HepG2 (cell line): Measurements from ENCODE around the gene PTS. TPM values are rescaled to one million over a fixed set of nuclear protein-coding genes. Genes with fewer than 3 reads are reported as not detected.
A peak's percentile ranks its signal among the peaks of the same experiment; 100 is the strongest.

Experiments used
- ARID5B ChIP-seq: IDR thresholded peaks from 2 replicates; pipeline ENCODE4 v1.4.0; 2020; ENCODE audit warnings: mild to moderate bottlenecking, missing genetic modification reagents
- BCLAF1 ChIP-seq: fragments of 450-650 bp; IDR thresholded peaks from 2 replicates; pipeline ENCODE4 v1.6.1; 2017; ENCODE audit warnings: mild to moderate bottlenecking
- CHD4 ChIP-seq: fragments of 200-600 bp; sonication (generic); IDR thresholded peaks from 2 replicates; pipeline ENCODE4 v1.7.0; 2017; ENCODE audit warnings: mild to moderate bottlenecking, low read length, borderline replicate concordance
- HNF1B ChIP-seq: sonication (generic); formaldehyde crosslinking; IDR thresholded peaks from 2 replicates; pipeline ENCODE4 v1.5.1; 2020; ENCODE audit warnings: mild to moderate bottlenecking, moderate library complexity, missing genetic modification reagents
- KDM5B ChIP-seq: sonication (generic); formaldehyde crosslinking; IDR thresholded peaks from 2 replicates; pipeline ENCODE4 v1.4.0; 2020; ENCODE audit warnings: missing genetic modification reagents, mild to moderate bottlenecking, borderline replicate concordance
- MED8 ChIP-seq: sonication (generic); formaldehyde crosslinking; IDR thresholded peaks from 2 replicates; pipeline ENCODE4 v1.8.1; 2023; ENCODE audit warnings: mild to moderate bottlenecking, missing genetic modification reagents; ENCODE audit not compliant: insufficient replicate concordance
- MEIS2 ChIP-seq: sonication (generic); formaldehyde crosslinking; IDR thresholded peaks from 2 replicates; pipeline ENCODE4 v1.9.0; 2021; ENCODE audit warnings: mild to moderate bottlenecking, missing genetic modification reagents
- NFRKB ChIP-seq: fragments of 450-650 bp; IDR thresholded peaks from 2 replicates; pipeline ENCODE4 v1.6.1; 2017
- PHF8 ChIP-seq: sonication (generic); formaldehyde crosslinking; IDR thresholded peaks from 2 replicates; pipeline ENCODE4 v1.5.0; 2020; ENCODE audit warnings: missing genetic modification reagents
- SP140L ChIP-seq: sonication (generic); formaldehyde crosslinking; IDR thresholded peaks from 2 replicates; pipeline ENCODE4 v1.4.0; 2020; ENCODE audit warnings: missing genetic modification reagents, borderline replicate concordance
- SRSF4 ChIP-seq: fragments of 200-400 bp; formaldehyde crosslinking; IDR thresholded peaks from one replicate; pipeline ENCODE4 v1.6.1; 2018; ENCODE audit warnings: mild to moderate bottlenecking, low read depth, low read length, moderate library complexity; ENCODE audit not compliant: poor library complexity, severe bottlenecking
- TCF7 ChIP-seq: sonication (generic); IDR thresholded peaks from 2 replicates; pipeline ENCODE4 v1.6.1; 2016; ENCODE audit warnings: antibody characterized with exemption, low read depth
- THAP8 ChIP-seq: sonication (generic); formaldehyde crosslinking; IDR thresholded peaks from 2 replicates; pipeline ENCODE4 v1.5.1; 2020; ENCODE audit warnings: missing genetic modification reagents, mild to moderate bottlenecking, borderline replicate concordance
- ZBTB37 ChIP-seq: sonication (generic); formaldehyde crosslinking; IDR thresholded peaks from 2 replicates; pipeline ENCODE4 v1.4.0; 2020; ENCODE audit warnings: mild to moderate bottlenecking, missing genetic modification reagents
- ZBTB7B ChIP-seq: sonication (generic); formaldehyde crosslinking; IDR thresholded peaks from 2 replicates; pipeline ENCODE4 v1.4.0; 2020; ENCODE audit warnings: missing genetic modification reagents
- ZKSCAN8 ChIP-seq: IDR thresholded peaks from 2 replicates; pipeline ENCODE4 v1.6.1; 2016; ENCODE audit warnings: borderline replicate concordance, missing genetic modification reagents, missing compliant biosample characterization
- ZNF567 ChIP-seq: sonication (generic); formaldehyde crosslinking; IDR thresholded peaks from 2 replicates; pipeline ENCODE4 v1.8.1; 2023; ENCODE audit warnings: mild to moderate bottlenecking, missing genetic modification reagents, borderline replicate concordance
- ZNF629 ChIP-seq: sonication (generic); formaldehyde crosslinking; conservative IDR thresholded peaks from 2 replicates; pipeline ENCODE4 v1.5.0; 2020; ENCODE audit warnings: missing genetic modification reagents
- ZSCAN22 ChIP-seq: sonication (generic); formaldehyde crosslinking; IDR thresholded peaks from 2 replicates; pipeline ENCODE4 v1.4.0; 2020; ENCODE audit warnings: mild to moderate bottlenecking, missing genetic modification reagents
- polyA plus RNA-seq, 8 experiments: library from polyadenylated mRNA; depleted of rRNA in 3 of 8; stranded (reverse) in 7 of 8; unstranded in 1 of 8; fragments of >200 nt; fragmentation: Illumina TruSeq in 4 of 8; extraction: Trizol in 4 of 8; gene quantifications; 2 replicates each; pipeline versions ENCODE4 v1.2.1 to v1.2.3, GENCODE V29; 2011 to 2016; ENCODE audit warnings: low read depth in 4 of 8, missing spikeins in 1 of 8, mixed read lengths in 1 of 8; ENCODE audit not compliant: insufficient read depth in 1 of 8
- total RNA-seq, 5 experiments: library from RNA; depleted of rRNA; stranded (reverse); fragments of >200 nt; fragmentation: Illumina TruSeq; extraction: Trizol; gene quantifications; 2 replicates each; pipeline ENCODE4 v1.2.3, GENCODE V29; 2016; ENCODE audit warnings: low read depth in 1 of 5

The PTS gene
- total and polyA plus RNA-seq, 2 of the 13 experiments (the other 11 are each of a cell fraction or from before 2014, with no cell fraction given): 33.6 to 49.3 TPM

- TF ChIP-seq CHD4: no peak
- TF ChIP-seq BCLAF1: no peak
- no peak for TF ChIP-seq SP140L (CRISPR knock-in tag)
- 0 out of 2 replicates have a peak, but pooled peaks have one; percentile 23 for TF ChIP-seq HNF1B (CRISPR knock-in tag)
- no peak; the same call in 1 of the 2 replicates for TF ChIP-seq ARID5B
- no peak for TF ChIP-seq MED8 (CRISPR knock-in tag)
- peak; percentile 87 for TF ChIP-seq KDM5B (CRISPR knock-in tag)
- TF ChIP-seq THAP8 (CRISPR knock-in tag): no peak; the same call in 1 of the 2 replicates
- no peak for TF ChIP-seq TCF7
- TF ChIP-seq ZBTB7B (CRISPR knock-in tag): no peak
- no peak for TF ChIP-seq ZBTB37 (CRISPR knock-in tag)
- 0 out of 2 replicates have a peak, but pooled peaks have one; percentile 84 for TF ChIP-seq ZNF567
- TF ChIP-seq SRSF4: no peak
- TF ChIP-seq PHF8: peak; percentile 93
- no peak for TF ChIP-seq ZNF629 (CRISPR knock-in tag)
- TF ChIP-seq NFRKB: no peak
- TF ChIP-seq ZSCAN22 (CRISPR knock-in tag): no peak
- peak; percentile 62 for TF ChIP-seq MEIS2 (CRISPR knock-in tag)
- no peak for TF ChIP-seq ZKSCAN8 (CRISPR knock-in tag)
Observed at GRCh38 chr11:112226062-112226830, at the start of gene PTS (continued).
